HEK293 (cell line): ENCODE results near the gene KLK11.

Source experiments
- CTCF ChIA-PET: fragments of 350-600 bp; formaldehyde crosslinking; extraction: SDS; loops from one replicate; lab custom pipeline; 2021; ENCODE audit warnings: antibody characterized with exemption; lab: Yijun Ruan, JAX
- POLR2A ChIA-PET: fragments of 300-600 bp; formaldehyde crosslinking; extraction: SDS; loops from one replicate; lab custom pipeline; 2020; ENCODE audit warnings: antibody characterized with exemption, inconsistent platforms; lab: Yijun Ruan, JAX
- H3K27ac ChIP-seq: fragments of 200-500 bp; sonication (Bioruptor generic); 2 replicates; pipeline ENCODE4 v1.5.1; 2014; ENCODE audit warnings: low read depth, low read length, control low read depth, inconsistent platforms; ENCODE audit errors: extremely low read depth
- H3K36me3 ChIP-seq, 2 experiments: fragments of 200-500 bp in 1 of 2; sonication (Bioruptor generic) in 1 of 2; 1 replicate in 1 of 2; 2 replicates in 1 of 2; pipeline ENCODE4 v1.5.1; 2014 to 2017; ENCODE audit warnings: inconsistent platforms in 2 of 2, low read length in 2 of 2; ENCODE audit not compliant: control insufficient read depth in 2 of 2, insufficient read depth in 1 of 2
- H3K4me1 ChIP-seq: fragments of 200-500 bp; sonication (Bioruptor generic); 2 replicates; pipeline ENCODE4 v1.5.1; 2014; ENCODE audit warnings: mild to moderate bottlenecking, low read length, inconsistent platforms; ENCODE audit not compliant: control insufficient read depth, insufficient read depth
- H3K4me3 ChIP-seq: 2 replicates; pipeline ENCODE4 v1.5.1; 2011; ENCODE audit warnings: low read depth, mild to moderate bottlenecking, control low read depth, low read length, moderate library complexity
- H3K9me3 ChIP-seq: fragments of 200-500 bp; sonication (Bioruptor generic); 2 replicates; pipeline ENCODE4 v1.5.1; 2014; ENCODE audit warnings: low read depth, low read length, inconsistent platforms; ENCODE audit not compliant: control insufficient read depth, insufficient read depth
- PRDM1 ChIP-seq: fragments of 450-650 bp; formaldehyde crosslinking; IDR thresholded peaks from 2 replicates; pipeline ENCODE4; 2016; ENCODE audit warnings: missing biosample characterization, missing genetic modification characterization
- REPIN1 ChIP-seq: fragments of 450-650 bp; formaldehyde crosslinking; IDR thresholded peaks from 2 replicates; pipeline ENCODE4 v1.5.1; 2017; ENCODE audit warnings: missing biosample characterization, missing genetic modification characterization, low read depth
- TCF7L2 ChIP-seq: IDR thresholded peaks from 2 replicates; pipeline ENCODE4 v1.6.1; 2011; ENCODE audit warnings: low read depth, mild to moderate bottlenecking, inconsistent platforms, low read length, moderate library complexity, borderline replicate concordance
- YY2 ChIP-seq: fragments of 450-650 bp; formaldehyde crosslinking; IDR thresholded peaks from 2 replicates; pipeline ENCODE4 v1.5.1; 2016; ENCODE audit warnings: missing biosample characterization, missing genetic modification characterization
- ZFHX2 ChIP-seq: fragments of 450-650 bp; formaldehyde crosslinking; conservative IDR thresholded peaks from 2 replicates; pipeline ENCODE4 v1.5.1; 2016; ENCODE audit warnings: missing biosample characterization, missing genetic modification characterization
- ZIC2 ChIP-seq: fragments of 450-650 bp; formaldehyde crosslinking; IDR thresholded peaks from 2 replicates; pipeline ENCODE4 v1.5.1; 2016; ENCODE audit warnings: missing biosample characterization, missing genetic modification characterization
- ZNF112 ChIP-seq: fragments of 450-650 bp; formaldehyde crosslinking; IDR thresholded peaks from 2 replicates; pipeline ENCODE4 v1.5.0; 2017; ENCODE audit warnings: missing biosample characterization, missing genetic modification characterization
- ZNF155 ChIP-seq: fragments of 450-650 bp; formaldehyde crosslinking; IDR thresholded peaks from 2 replicates; pipeline ENCODE4 v1.5.1; 2016; ENCODE audit warnings: missing biosample characterization, missing genetic modification characterization
- ZNF157 ChIP-seq: fragments of 450-650 bp; formaldehyde crosslinking; IDR thresholded peaks from 2 replicates; pipeline ENCODE4 v1.5.1; 2016; ENCODE audit warnings: missing biosample characterization, missing genetic modification characterization
- ZNF214 ChIP-seq: fragments of 450-650 bp; formaldehyde crosslinking; IDR thresholded peaks from 2 replicates; pipeline ENCODE4 v1.5.1; 2017; ENCODE audit warnings: missing biosample characterization, mild to moderate bottlenecking, missing genetic modification characterization, borderline replicate concordance
- ZNF221 ChIP-seq: fragments of 450-650 bp; formaldehyde crosslinking; IDR thresholded peaks from 2 replicates; pipeline ENCODE4 v1.5.1; 2017; ENCODE audit warnings: missing biosample characterization, missing genetic modification characterization, borderline replicate concordance
- ZNF600 ChIP-seq: fragments of 450-650 bp; formaldehyde crosslinking; IDR thresholded peaks from 2 replicates; pipeline ENCODE4 v1.5.1; 2016; ENCODE audit warnings: missing biosample characterization, missing genetic modification characterization
- ZNF654 ChIP-seq: fragments of 450-650 bp; formaldehyde crosslinking; IDR thresholded peaks from 2 replicates; pipeline ENCODE4 v1.5.1; 2016; ENCODE audit warnings: low read depth, missing biosample characterization, missing genetic modification characterization
- ZNF677 ChIP-seq: fragments of 450-650 bp; IDR thresholded peaks from 2 replicates; pipeline ENCODE4 v1.5.0; 2018; ENCODE audit warnings: missing biosample characterization, mild to moderate bottlenecking, missing genetic modification characterization, moderate library complexity
- ZNF76 ChIP-seq: fragments of 450-650 bp; formaldehyde crosslinking; IDR thresholded peaks from 2 replicates; pipeline ENCODE4; 2016; ENCODE audit warnings: low read depth, missing biosample characterization, missing genetic modification characterization, borderline replicate concordance
- TF ChIP-seq, protein P1 (sequence below): fragments of 450-650 bp; formaldehyde crosslinking; IDR thresholded peaks from 2 replicates; pipeline ENCODE4 v1.5.1; 2017; ENCODE audit warnings: missing biosample characterization, missing genetic modification characterization
- TF ChIP-seq, protein P2 (sequence below): fragments of 450-650 bp; formaldehyde crosslinking; IDR thresholded peaks from 2 replicates; pipeline ENCODE4 v1.5.1; 2017; ENCODE audit warnings: missing biosample characterization, missing genetic modification characterization
- TF ChIP-seq, protein P3 (sequence below): fragments of 450-650 bp; formaldehyde crosslinking; IDR thresholded peaks from 2 replicates; pipeline ENCODE4 v1.5.1; 2016; ENCODE audit warnings: missing biosample characterization, missing genetic modification characterization
- TF ChIP-seq, protein P4 (sequence below): fragments of 450-650 bp; formaldehyde crosslinking; IDR thresholded peaks from 2 replicates; pipeline ENCODE4 v1.5.1; 2016; ENCODE audit warnings: missing biosample characterization, missing genetic modification characterization
- TF ChIP-seq, protein P5 (sequence below): fragments of 450-650 bp; formaldehyde crosslinking; IDR thresholded peaks from 2 replicates; pipeline ENCODE4 v1.5.1; 2016; ENCODE audit warnings: missing biosample characterization, missing genetic modification characterization
- TF ChIP-seq, protein P6 (sequence below): fragments of 450-650 bp; formaldehyde crosslinking; IDR thresholded peaks from 2 replicates; pipeline ENCODE4 v1.5.1; 2016; ENCODE audit warnings: missing biosample characterization, missing genetic modification characterization

The KLK11 gene

DNA sequence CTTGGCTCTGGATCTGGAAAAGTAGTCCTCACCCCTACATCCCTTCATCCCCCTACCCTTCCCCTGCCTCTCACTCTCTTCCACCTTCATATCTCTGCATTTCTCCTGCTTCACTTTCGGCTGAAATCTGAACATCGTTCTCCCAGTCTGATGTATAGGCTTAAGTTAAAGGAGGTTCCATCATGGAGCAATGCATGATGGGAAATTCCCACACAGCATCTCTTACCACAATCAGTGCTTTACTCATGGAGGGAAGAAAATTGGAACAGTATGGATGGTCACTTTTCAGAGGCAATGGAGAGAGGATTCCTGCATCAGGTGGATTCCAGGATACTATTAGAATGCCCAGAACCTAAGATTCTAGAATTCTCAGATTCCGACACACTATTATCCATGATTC, 18.9 kb downstream of the KLK11 start:
- TF ChIP-seq ZNF600 (tag by site-specific recombination) (0 out of 2 replicates have a peak, but pooled peaks have one; percentile 16), ZNF76 (tag by site-specific recombination) (peak; percentile 48; the same call in 1 of the 2 replicates), PRDM1 (tag by site-specific recombination) (peak; percentile 65), ZNF157 (tag by site-specific recombination) (no peak)
- TF ChIP-seq, all 188 proteins: peak for 3
- Histone ChIP-seq H3K9me3 (no peaks in the 10 kb centered on the region), H3K4me1 (no peaks in the 10 kb centered on the region), H3K36me3 (no peaks in the 10 kb centered on the region), H3K4me3 (no peak overlapping the region), H3K27ac (no peak overlapping the region)
- POLR2A ChIA-PET = no interaction called here
- CTCF ChIA-PET = interaction anchor here (0.9 kb wide), 1 partner anchor 9 kb away, joined by 3 read pairs; no protein-coding TSS in a partner anchor

DNA sequence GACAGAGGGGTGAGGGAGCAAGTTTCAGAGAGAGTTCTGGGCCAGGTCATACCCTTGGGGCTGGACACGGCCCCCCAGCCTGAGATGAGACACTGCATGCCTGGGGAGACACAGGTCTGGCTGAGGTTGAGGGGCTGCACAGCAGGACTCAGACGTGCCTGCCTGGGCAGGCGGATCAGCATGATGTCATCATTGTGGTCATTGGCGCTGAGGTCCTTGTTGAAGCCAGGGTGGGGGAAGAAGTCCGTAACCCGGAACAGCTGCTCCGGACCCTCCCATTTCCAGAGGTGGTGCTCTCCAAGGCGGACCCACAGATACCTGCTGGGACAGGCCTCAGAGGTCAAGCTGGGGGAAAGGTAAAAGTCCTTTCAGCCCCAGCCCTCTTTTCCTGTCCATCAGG, 20.0 kb downstream of the KLK11 start:
- Histone ChIP-seq H3K4me3 (no peak overlapping the region), H3K4me1 (no peaks in the 10 kb centered on the region), H3K36me3 (no peaks in the 10 kb centered on the region), H3K9me3 (no peaks in the 10 kb centered on the region), H3K27ac (no peak overlapping the region)
- POLR2A ChIA-PET = no interaction called here
- CTCF ChIA-PET = no interaction called here
- TF ChIP-seq ZNF155 (tag by site-specific recombination) (no peak), TCF7L2 (no peak), REPIN1 (no peak), ZNF654 (tag by site-specific recombination) (no peak), ZIC2 (tag by site-specific recombination) (peak; percentile 71), ZFHX2 (no peak), ZNF677 (no peak), YY2 (tag by site-specific recombination) (no peak), ZNF221 (tag by site-specific recombination) (no peak), ZNF112 (tag by site-specific recombination) (no peak), ZNF214 (tag by site-specific recombination) (no peak)
- TF ChIP-seq, protein P1, sequence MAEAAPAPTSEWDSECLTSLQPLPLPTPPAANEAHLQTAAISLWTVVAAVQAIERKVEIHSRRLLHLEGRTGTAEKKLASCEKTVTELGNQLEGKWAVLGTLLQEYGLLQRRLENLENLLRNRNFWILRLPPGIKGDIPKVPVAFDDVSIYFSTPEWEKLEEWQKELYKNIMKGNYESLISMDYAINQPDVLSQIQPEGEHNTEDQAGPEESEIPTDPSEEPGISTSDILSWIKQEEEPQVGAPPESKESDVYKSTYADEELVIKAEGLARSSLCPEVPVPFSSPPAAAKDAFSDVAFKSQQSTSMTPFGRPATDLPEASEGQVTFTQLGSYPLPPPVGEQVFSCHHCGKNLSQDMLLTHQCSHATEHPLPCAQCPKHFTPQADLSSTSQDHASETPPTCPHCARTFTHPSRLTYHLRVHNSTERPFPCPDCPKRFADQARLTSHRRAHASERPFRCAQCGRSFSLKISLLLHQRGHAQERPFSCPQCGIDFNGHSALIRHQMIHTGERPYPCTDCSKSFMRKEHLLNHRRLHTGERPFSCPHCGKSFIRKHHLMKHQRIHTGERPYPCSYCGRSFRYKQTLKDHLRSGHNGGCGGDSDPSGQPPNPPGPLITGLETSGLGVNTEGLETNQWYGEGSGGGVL (tag by site-specific recombination) = 0 out of 2 replicates have a peak, but pooled peaks have one; percentile 10
- TF ChIP-seq, protein P2, sequence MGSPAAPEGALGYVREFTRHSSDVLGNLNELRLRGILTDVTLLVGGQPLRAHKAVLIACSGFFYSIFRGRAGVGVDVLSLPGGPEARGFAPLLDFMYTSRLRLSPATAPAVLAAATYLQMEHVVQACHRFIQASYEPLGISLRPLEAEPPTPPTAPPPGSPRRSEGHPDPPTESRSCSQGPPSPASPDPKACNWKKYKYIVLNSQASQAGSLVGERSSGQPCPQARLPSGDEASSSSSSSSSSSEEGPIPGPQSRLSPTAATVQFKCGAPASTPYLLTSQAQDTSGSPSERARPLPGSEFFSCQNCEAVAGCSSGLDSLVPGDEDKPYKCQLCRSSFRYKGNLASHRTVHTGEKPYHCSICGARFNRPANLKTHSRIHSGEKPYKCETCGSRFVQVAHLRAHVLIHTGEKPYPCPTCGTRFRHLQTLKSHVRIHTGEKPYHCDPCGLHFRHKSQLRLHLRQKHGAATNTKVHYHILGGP (tag by site-specific recombination) = no peak
- TF ChIP-seq, protein P3, sequence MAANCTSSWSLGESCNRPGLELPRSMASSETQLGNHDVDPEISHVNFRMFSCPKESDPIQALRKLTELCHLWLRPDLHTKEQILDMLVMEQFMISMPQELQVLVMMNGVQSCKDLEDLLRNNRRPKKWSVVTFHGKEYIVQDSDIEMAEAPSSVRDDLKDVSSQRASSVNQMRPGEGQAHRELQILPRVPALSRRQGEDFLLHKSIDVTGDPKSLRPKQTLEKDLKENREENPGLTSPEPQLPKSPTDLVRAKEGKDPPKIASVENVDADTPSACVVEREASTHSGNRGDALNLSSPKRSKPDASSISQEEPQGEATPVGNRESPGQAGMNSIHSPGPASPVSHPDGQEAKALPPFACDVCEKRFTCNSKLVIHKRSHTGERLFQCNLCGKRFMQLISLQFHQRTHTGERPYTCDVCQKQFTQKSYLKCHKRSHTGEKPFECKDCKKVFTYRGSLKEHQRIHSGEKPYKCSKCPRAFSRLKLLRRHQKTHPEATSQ (tag by site-specific recombination) = no peak
- TF ChIP-seq, protein P4, sequence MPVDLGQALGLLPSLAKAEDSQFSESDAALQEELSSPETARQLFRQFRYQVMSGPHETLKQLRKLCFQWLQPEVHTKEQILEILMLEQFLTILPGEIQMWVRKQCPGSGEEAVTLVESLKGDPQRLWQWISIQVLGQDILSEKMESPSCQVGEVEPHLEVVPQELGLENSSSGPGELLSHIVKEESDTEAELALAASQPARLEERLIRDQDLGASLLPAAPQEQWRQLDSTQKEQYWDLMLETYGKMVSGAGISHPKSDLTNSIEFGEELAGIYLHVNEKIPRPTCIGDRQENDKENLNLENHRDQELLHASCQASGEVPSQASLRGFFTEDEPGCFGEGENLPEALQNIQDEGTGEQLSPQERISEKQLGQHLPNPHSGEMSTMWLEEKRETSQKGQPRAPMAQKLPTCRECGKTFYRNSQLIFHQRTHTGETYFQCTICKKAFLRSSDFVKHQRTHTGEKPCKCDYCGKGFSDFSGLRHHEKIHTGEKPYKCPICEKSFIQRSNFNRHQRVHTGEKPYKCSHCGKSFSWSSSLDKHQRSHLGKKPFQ (tag by site-specific recombination) = no peak
- TF ChIP-seq, protein P5, sequence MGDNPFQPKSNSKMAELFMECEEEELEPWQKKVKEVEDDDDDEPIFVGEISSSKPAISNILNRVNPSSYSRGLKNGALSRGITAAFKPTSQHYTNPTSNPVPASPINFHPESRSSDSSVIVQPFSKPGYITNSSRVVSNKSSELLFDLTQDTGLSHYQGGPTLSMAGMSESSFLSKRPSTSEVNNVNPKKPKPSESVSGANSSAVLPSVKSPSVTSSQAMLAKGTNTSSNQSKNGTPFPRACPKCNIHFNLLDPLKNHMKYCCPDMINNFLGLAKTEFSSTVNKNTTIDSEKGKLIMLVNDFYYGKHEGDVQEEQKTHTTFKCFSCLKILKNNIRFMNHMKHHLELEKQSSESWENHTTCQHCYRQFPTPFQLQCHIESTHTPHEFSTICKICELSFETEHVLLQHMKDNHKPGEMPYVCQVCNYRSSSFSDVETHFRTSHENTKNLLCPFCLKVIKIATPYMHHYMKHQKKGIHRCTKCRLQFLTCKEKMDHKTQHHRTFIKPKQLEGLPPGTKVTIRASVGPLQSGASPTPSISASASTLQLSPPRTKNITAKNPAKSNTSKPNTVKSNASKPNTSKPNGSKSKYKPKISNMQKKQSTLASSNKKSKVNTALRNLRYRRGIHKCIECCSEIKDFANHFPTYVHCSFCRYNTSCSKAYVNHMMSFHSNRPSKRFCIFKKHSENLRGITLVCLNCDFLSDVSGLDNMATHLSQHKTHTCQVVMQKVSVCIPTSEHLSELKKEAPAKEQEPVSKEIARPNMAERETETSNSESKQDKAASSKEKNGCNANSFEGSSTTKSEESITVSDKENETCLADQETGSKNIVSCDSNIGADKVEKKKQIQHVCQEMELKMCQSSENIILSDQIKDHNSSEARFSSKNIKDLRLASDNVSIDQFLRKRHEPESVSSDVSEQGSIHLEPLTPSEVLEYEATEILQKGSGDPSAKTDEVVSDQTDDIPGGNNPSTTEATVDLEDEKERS (tag by site-specific recombination) = no peak
- TF ChIP-seq, protein P6, sequence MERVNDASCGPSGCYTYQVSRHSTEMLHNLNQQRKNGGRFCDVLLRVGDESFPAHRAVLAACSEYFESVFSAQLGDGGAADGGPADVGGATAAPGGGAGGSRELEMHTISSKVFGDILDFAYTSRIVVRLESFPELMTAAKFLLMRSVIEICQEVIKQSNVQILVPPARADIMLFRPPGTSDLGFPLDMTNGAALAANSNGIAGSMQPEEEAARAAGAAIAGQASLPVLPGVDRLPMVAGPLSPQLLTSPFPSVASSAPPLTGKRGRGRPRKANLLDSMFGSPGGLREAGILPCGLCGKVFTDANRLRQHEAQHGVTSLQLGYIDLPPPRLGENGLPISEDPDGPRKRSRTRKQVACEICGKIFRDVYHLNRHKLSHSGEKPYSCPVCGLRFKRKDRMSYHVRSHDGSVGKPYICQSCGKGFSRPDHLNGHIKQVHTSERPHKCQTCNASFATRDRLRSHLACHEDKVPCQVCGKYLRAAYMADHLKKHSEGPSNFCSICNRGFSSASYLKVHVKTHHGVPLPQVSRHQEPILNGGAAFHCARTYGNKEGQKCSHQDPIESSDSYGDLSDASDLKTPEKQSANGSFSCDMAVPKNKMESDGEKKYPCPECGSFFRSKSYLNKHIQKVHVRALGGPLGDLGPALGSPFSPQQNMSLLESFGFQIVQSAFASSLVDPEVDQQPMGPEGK (tag by site-specific recombination) = peak; percentile 45
